Right lung (tissue), 10 donors: Measurements from ENCODE around the gene EIF3M. TPM values are rescaled to one million over a fixed set of nuclear protein-coding genes. Genes with fewer than 3 reads are reported as not detected.

Experiments used
- DNase-seq, 2 donors: peaks; one replicate each; pipeline ENCODE4 v3.0.0-alpha.2; 2013
- long read RNA-seq, 8 donors: transcript quantifications; one replicate each; lab custom pipeline, GENCODE V29; 2026
- polyA plus RNA-seq, 5 donors: library from polyadenylated mRNA; unstranded; fragments of 120-200 nt; gene quantifications; one replicate each; pipeline versions ENCODE4 v1.2.1 to v1.2.3, GENCODE V29; 2013; ENCODE audit warnings: inconsistent platforms in 1 of 5, low replicate concordance in 1 of 5; ENCODE audit not compliant: insufficient read length in 5 of 5, insufficient read depth in 1 of 5

EIF3M gene
- 100 to 1,000 TPM; 364 to 452 (median 400) TPM for polyA plus RNA-seq
- long read RNA-seq, donor 1, full-length matches to known transcripts: 152 of 194 reads
- long read RNA-seq, donor 1, partial matches to known transcripts: 42 of 194 reads
- long read RNA-seq, donor 1, other reads (novel, unspliced or antisense): 0 of 194 reads
- long read RNA-seq, donor 2, full-length matches to known transcripts: 93 of 106 reads
- long read RNA-seq, donor 2, partial matches to known transcripts: 13 of 106 reads
- long read RNA-seq, donor 2, other reads (novel, unspliced or antisense): 0 of 106 reads
- long read RNA-seq, donor 3, full-length matches to known transcripts: 110 of 130 reads
- long read RNA-seq, donor 3, partial matches to known transcripts: 20 of 130 reads
- long read RNA-seq, donor 3, other reads (novel, unspliced or antisense): 0 of 130 reads
- long read RNA-seq, donor 4, full-length matches to known transcripts: 97 of 122 reads
- long read RNA-seq, donor 4, partial matches to known transcripts: 25 of 122 reads
- long read RNA-seq, donor 4, other reads (novel, unspliced or antisense): 0 of 122 reads
- long read RNA-seq, donor 5, full-length matches to known transcripts: 186 of 234 reads
- long read RNA-seq, donor 5, partial matches to known transcripts: 48 of 234 reads
- long read RNA-seq, donor 5, other reads (novel, unspliced or antisense): 0 of 234 reads
- long read RNA-seq, donor 6, full-length matches to known transcripts: 161 of 204 reads
- long read RNA-seq, donor 6, partial matches to known transcripts: 38 of 204 reads
- long read RNA-seq, donor 6, other reads (novel, unspliced or antisense): 5 of 204 reads
- long read RNA-seq, donor 7, full-length matches to known transcripts: 73 of 102 reads
- long read RNA-seq, donor 7, partial matches to known transcripts: 29 of 102 reads
- long read RNA-seq, donor 7, other reads (novel, unspliced or antisense): 0 of 102 reads
- long read RNA-seq, donor 8, full-length matches to known transcripts: 51 of 56 reads
- long read RNA-seq, donor 8, partial matches to known transcripts: 5 of 56 reads
- long read RNA-seq, donor 8, other reads (novel, unspliced or antisense): 0 of 56 reads

GRCh38 chr11:32583459-32584271 is at the start of gene EIF3M:
Gene EIF3M, plus strand, starts transcription at chr11:32583831. Its CDS starts 57 bp downstream, at chr11:32583888.
- DNase-seq: peak; percentile 92 to 93

- DNase-seq: no peak
Observed at GRCh38 chr11:32538804-32539203, 44.8 kb upstream of the EIF3M start.

GRCh38 chr11:32549611-32550187 is 33.9 kb upstream of the EIF3M start:
- DNase-seq: no peak

GRCh38 chr11:32550207-32550606 is 33.4 kb upstream of the EIF3M start:
- no peak for DNase-seq

- DNase-seq: no peak
Observed at GRCh38 chr11:32555091-32555490, 28.5 kb upstream of the EIF3M start.

GRCh38 chr11:32555895-32556294 is 27.7 kb upstream of the EIF3M start:
- DNase-seq: no peak

GRCh38 chr11:32561835-32562234 is 21.8 kb upstream of the EIF3M start:
- no peak for DNase-seq

GRCh38 chr11:32562839-32563599 is 20.6 kb upstream of the EIF3M start:
- DNase-seq: no peak

GRCh38 chr11:32563600-32563959 is 20.1 kb upstream of the EIF3M start:
- DNase-seq: no peak

- DNase-seq: no peak
Observed at GRCh38 chr11:32566517-32566916, 17.1 kb upstream of the EIF3M start.

GRCh38 chr11:32567154-32567553 is 16.5 kb upstream of the EIF3M start:
- DNase-seq: no peak

GRCh38 chr11:32569313-32569881 is 14.2 kb upstream of the EIF3M start:
- no peak for DNase-seq

GRCh38 chr11:32571039-32571438 is 12.6 kb upstream of the EIF3M start:
- DNase-seq: no peak

GRCh38 chr11:32573228-32573627 is 10.4 kb upstream of the EIF3M start:
- DNase-seq: no peak

GRCh38 chr11:32574421-32574820 is 9.2 kb upstream of the EIF3M start:
- no peak for DNase-seq

- no peak for DNase-seq
Observed at GRCh38 chr11:32575070-32575469, 8.6 kb upstream of the EIF3M start.

- no peak for DNase-seq
Observed at GRCh38 chr11:32576456-32576855, 7.2 kb upstream of the EIF3M start.

- no peak for DNase-seq
Observed at GRCh38 chr11:32580967-32581366, 2.7 kb upstream of the EIF3M start.

GRCh38 chr11:32581556-32581955 is 2.1 kb upstream of the EIF3M start:
- DNase-seq: no peak

- DNase-seq: no peak
Observed at GRCh38 chr11:32584921-32585320, 1.3 kb downstream of the EIF3M start.
